K562 (cell line): ENCODE data around the gene HOXB6. TPM values are rescaled to one million over a fixed set of nuclear protein-coding genes. Genes with fewer than 3 reads are reported as not detected.

Source experiments
- CBX2 ChIP-seq: fragments of 200-600 bp; sonication (generic); IDR thresholded peaks from one replicate; pipeline ENCODE4 v1.6.1; 2012; ENCODE audit warnings: mild to moderate bottlenecking, low read length, inconsistent platforms; ENCODE audit not compliant: insufficient read depth, poor library complexity, severe bottlenecking
- CXXC5 ChIP-seq: fragments of 250-450 bp; sonication (Bioruptor Pico); IDR thresholded peaks from 2 replicates; pipeline ENCODE4 v1.8.0; 2022; ENCODE audit warnings: inconsistent platforms, mild to moderate bottlenecking, moderate library complexity
- EP300 ChIP-seq: IDR thresholded peaks from 2 replicates; pipeline ENCODE4 v1.6.1; 2012; ENCODE audit warnings: low read length, improper control_type of control experiment
- ETV5 ChIP-seq: sonication (generic); formaldehyde crosslinking; IDR thresholded peaks from 2 replicates; pipeline ENCODE4 v1.4.0; 2020; ENCODE audit warnings: low read depth, mild to moderate bottlenecking, missing genetic modification reagents
- FOXP4 ChIP-seq: sonication (generic); formaldehyde crosslinking; IDR thresholded peaks from 2 replicates; pipeline ENCODE4 v1.8.0; 2022; ENCODE audit warnings: mild to moderate bottlenecking, missing genetic modification reagents, borderline replicate concordance
- HINFP ChIP-seq: fragments of 450-650 bp; conservative IDR thresholded peaks from 2 replicates; pipeline ENCODE4 v1.6.1; 2016; ENCODE audit warnings: missing genetic modification characterization, low read depth, mild to moderate bottlenecking, control low read depth, missing compliant biosample characterization
- MITF ChIP-seq: IDR thresholded peaks from 2 replicates; pipeline ENCODE4 v1.6.1; 2014; ENCODE audit warnings: antibody characterized with exemption
- PHB2 ChIP-seq: fragments of 450-650 bp; IDR thresholded peaks from 2 replicates; pipeline ENCODE4 v1.6.1; 2017; ENCODE audit warnings: low read depth
- POLR2G ChIP-seq: fragments of 200-400 bp; formaldehyde crosslinking; IDR thresholded peaks from 2 replicates; pipeline ENCODE4 v1.6.1; 2017; ENCODE audit warnings: low read depth, mild to moderate bottlenecking, antibody characterized with exemption, low read length, moderate library complexity
- SIN3A ChIP-seq, 2 experiments: fragments of 150-350 bp in 1 of 2; IDR thresholded peaks; 2 replicates each; pipeline ENCODE4 v1.6.1; 2011 to 2016; ENCODE audit warnings: borderline replicate concordance in 2 of 2, low read depth in 2 of 2, low read length in 2 of 2, mild to moderate bottlenecking in 2 of 2, moderate library complexity in 2 of 2; ENCODE audit not compliant: control insufficient read depth in 1 of 2
- SMAD1 ChIP-seq: fragments of 150-350 bp; IDR thresholded peaks from 2 replicates; pipeline ENCODE4 v1.6.1; 2014; ENCODE audit warnings: low read length, low read depth; ENCODE audit not compliant: partially characterized antibody
- SPI1 ChIP-seq: IDR thresholded peaks from 2 replicates; pipeline ENCODE4 v1.6.1; 2011; ENCODE audit warnings: low read depth, low read length, control low read depth, borderline replicate concordance
- TBP ChIP-seq: optimal IDR thresholded peaks from 2 replicates; pipeline ENCODE3; 2011; ENCODE audit warnings: low read depth, low read length, improper control_type of control experiment
- TCF3 ChIP-seq: sonication (generic); formaldehyde crosslinking; IDR thresholded peaks from 2 replicates; pipeline ENCODE4 v1.4.0; 2020; ENCODE audit warnings: mild to moderate bottlenecking, missing genetic modification reagents
- ZNF766 ChIP-seq: fragments of 200-800 bp; sonication (Bioruptor generic); conservative IDR thresholded peaks from 2 replicates; pipeline ENCODE4 v1.6.1; 2016; ENCODE audit warnings: missing genetic modification characterization, missing compliant biosample characterization
- polyA plus RNA-seq, 8 experiments: library from polyadenylated mRNA; depleted of rRNA in 4 of 8; stranded (reverse) in 5 of 8; unstranded in 3 of 8; fragments of >200 nt; fragmentation: Nextera tagmentation in 2 of 8; fragmentation: Illumina TruSeq in 1 of 8; extraction: Ambion mirVana in 2 of 8; extraction: Trizol in 1 of 8; gene quantifications; 2 replicates each; pipeline versions ENCODE4 v1.2.1 to v1.2.3, GENCODE V29; 2011 to 2014; ENCODE audit warnings: inconsistent platforms in 1 of 8, missing spikeins in 1 of 8
- total RNA-seq, 7 experiments: library from RNA; depleted of rRNA in 6 of 7; stranded (reverse); fragments of >200 nt in 6 of 7; fragmentation: Illumina TruSeq in 2 of 7; extraction: Trizol in 2 of 7; gene quantifications; 2 replicates each; pipeline versions ENCODE4 v1.2.1 to v1.2.3, GENCODE V29; 2011 to 2021; ENCODE audit warnings: low replicate concordance in 1 of 7
- TF ChIP-seq, protein P1 (sequence below): fragments of 450-650 bp; formaldehyde crosslinking; conservative IDR thresholded peaks from 2 replicates; pipeline ENCODE4 v1.4.0; 2022; ENCODE audit warnings: mild to moderate bottlenecking, missing genetic modification characterization
- TF ChIP-seq, protein P2 (sequence below): fragments of 450-650 bp; IDR thresholded peaks from 2 replicates; pipeline ENCODE4 v1.6.1; 2017; ENCODE audit warnings: antibody characterized with exemption

Gene HOXB6
- total and polyA plus RNA-seq, 9 of the 15 experiments (the other 6 are each of a cell fraction or from before 2014, with no cell fraction given): 1.2 to 14.8 (median 4.9) TPM

- TF ChIP-seq CXXC5 (CRISPR knock-in tag): peak; percentile 99
- TF ChIP-seq TCF3 (CRISPR knock-in tag): peak; percentile 51; the same call in 1 of the 2 replicates
- 0 out of 2 replicates have a peak, but pooled peaks have one; percentile 3 for TF ChIP-seq FOXP4
- peak; percentile 80 for TF ChIP-seq HINFP (tag)
- peak; percentile 89 for TF ChIP-seq ETV5 (CRISPR knock-in tag)
- TF ChIP-seq, protein P1, sequence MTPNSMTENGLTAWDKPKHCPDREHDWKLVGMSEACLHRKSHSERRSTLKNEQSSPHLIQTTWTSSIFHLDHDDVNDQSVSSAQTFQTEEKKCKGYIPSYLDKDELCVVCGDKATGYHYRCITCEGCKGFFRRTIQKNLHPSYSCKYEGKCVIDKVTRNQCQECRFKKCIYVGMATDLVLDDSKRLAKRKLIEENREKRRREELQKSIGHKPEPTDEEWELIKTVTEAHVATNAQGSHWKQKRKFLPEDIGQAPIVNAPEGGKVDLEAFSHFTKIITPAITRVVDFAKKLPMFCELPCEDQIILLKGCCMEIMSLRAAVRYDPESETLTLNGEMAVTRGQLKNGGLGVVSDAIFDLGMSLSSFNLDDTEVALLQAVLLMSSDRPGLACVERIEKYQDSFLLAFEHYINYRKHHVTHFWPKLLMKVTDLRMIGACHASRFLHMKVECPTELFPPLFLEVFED (CRISPR knock-in tag): 0 out of 2 replicates have a peak, but pooled peaks have one; percentile 13
- peak; percentile 80 for TF ChIP-seq ZNF766 (CRISPR knock-in tag)
- TF ChIP-seq SMAD1: peak; percentile 25
- TF ChIP-seq, protein P2, sequence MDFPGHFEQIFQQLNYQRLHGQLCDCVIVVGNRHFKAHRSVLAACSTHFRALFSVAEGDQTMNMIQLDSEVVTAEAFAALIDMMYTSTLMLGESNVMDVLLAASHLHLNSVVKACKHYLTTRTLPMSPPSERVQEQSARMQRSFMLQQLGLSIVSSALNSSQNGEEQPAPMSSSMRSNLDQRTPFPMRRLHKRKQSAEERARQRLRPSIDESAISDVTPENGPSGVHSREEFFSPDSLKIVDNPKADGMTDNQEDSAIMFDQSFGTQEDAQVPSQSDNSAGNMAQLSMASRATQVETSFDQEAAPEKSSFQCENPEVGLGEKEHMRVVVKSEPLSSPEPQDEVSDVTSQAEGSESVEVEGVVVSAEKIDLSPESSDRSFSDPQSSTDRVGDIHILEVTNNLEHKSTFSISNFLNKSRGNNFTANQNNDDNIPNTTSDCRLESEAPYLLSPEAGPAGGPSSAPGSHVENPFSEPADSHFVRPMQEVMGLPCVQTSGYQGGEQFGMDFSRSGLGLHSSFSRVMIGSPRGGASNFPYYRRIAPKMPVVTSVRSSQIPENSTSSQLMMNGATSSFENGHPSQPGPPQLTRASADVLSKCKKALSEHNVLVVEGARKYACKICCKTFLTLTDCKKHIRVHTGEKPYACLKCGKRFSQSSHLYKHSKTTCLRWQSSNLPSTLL: peak; percentile 78
- peak; percentile 68 for TF ChIP-seq TBP
- TF ChIP-seq POLR2G: peak; percentile 79
- TF ChIP-seq SIN3A (IDR thresholded peaks at IDR 0.05; ENCODE audit: borderline replicate concordance in 2 of 2, control insufficient read depth in 1 of 2, low read depth in 2 of 2, low read length in 2 of 2): peak; percentile 10 to 65; a peak in 1 of 4 replicates
- no peak for TF ChIP-seq PHB2
- peak; percentile 90 for TF ChIP-seq EP300
- TF ChIP-seq CBX2: no peak
- no peak; the same call in 1 of the 2 replicates for TF ChIP-seq MITF
- no peak for TF ChIP-seq SPI1
Measured at GRCh38 chr17:48626245-48627117, 21.7 kb upstream of the HOXB6 start, which contains the start of gene HOXB9 (continued).
